Small intestine (tissue), 7 donors: ENCODE data around the gene MARK3. TPM values are rescaled to one million over a fixed set of nuclear protein-coding genes. Genes with fewer than 3 reads are reported as not detected.

ENCODE experiments used
- DNase-seq, 2 donors: peaks; one replicate each; pipeline versions ENCODE4 v3.0.0 to v3.0.0-alpha.2; 2013
- FAIRE-seq: peaks from 2 replicates; lab custom pipeline; 2012; peaks lifted over from hg19 to GRCh38; lab: Jason Lieb, UNC
- H3K27ac ChIP-seq, 3 donors: one replicate each; pipeline ENCODE4 v1.5.1; 2013; ENCODE audit warnings: low read length in 2 of 3, mild to moderate bottlenecking in 2 of 3, control low read depth in 1 of 3, inconsistent platforms in 1 of 3, low read depth in 1 of 3, moderate library complexity in 1 of 3
- H3K27me3 ChIP-seq, 3 donors: one replicate each; pipeline ENCODE4 v1.6.1; 2013; ENCODE audit warnings: low read length in 3 of 3, inconsistent platforms in 1 of 3; ENCODE audit not compliant: control insufficient read depth in 3 of 3, insufficient read depth in 3 of 3
- H3K36me3 ChIP-seq, 3 donors: one replicate each; pipeline ENCODE4 v1.6.1; 2013; ENCODE audit warnings: low read length in 3 of 3, inconsistent platforms in 1 of 3, low read depth in 1 of 3, mild to moderate bottlenecking in 1 of 3, moderate library complexity in 1 of 3; ENCODE audit not compliant: control insufficient read depth in 3 of 3, insufficient read depth in 2 of 3
- H3K4me1 ChIP-seq, 3 donors: one replicate each; pipeline ENCODE4 v1.6.1; 2013; ENCODE audit warnings: low read length in 2 of 3, inconsistent platforms in 1 of 3, low read depth in 1 of 3, mild to moderate bottlenecking in 1 of 3, moderate library complexity in 1 of 3; ENCODE audit not compliant: control insufficient read depth in 3 of 3, insufficient read depth in 2 of 3
- H3K4me3 ChIP-seq, 3 donors: one replicate each; pipeline ENCODE4 v1.5.1; 2013; ENCODE audit warnings: low read length in 3 of 3, control low read depth in 1 of 3, inconsistent platforms in 1 of 3, low read depth in 1 of 3, mild to moderate bottlenecking in 1 of 3, moderate library complexity in 1 of 3
- H3K9me3 ChIP-seq, 2 donors: one replicate each; pipeline ENCODE4 v1.6.1; 2013; ENCODE audit warnings: low read depth in 1 of 2, low read length in 1 of 2; ENCODE audit not compliant: control insufficient read depth in 2 of 2, insufficient read depth in 1 of 2
- WGBS, 3 donors: extraction: QIAGEN DNeasy Blood & Tissue Kit; methylation state at CpG; one replicate each; pipeline ENCODE4 v1.1.7; 2013; 5-methylcytosine and 5-hydroxymethylcytosine counted together
- polyA plus RNA-seq, 4 donors: library from polyadenylated mRNA; stranded (reverse) in 3 of 4; unstranded in 1 of 4; fragments of 200-250 nt in 3 of 4; fragments of 120-200 nt in 1 of 4; gene quantifications; one replicate each; pipeline versions ENCODE4 v1.2.1 to v1.2.3, GENCODE V29; 2013
- donor health status: healthy with polysubstance abuse.
- donor health status: control.
- donor health status: control.
- donor health status: Bipolar disorder and iron deficiency.
- donor health status: healthy.

Gene MARK3
- polyA plus RNA-seq, 4 donors, result 37.7 to 67.8 (median 60.6) TPM

GRCh38 chr14:103442288-103442687 is 57.1 kb downstream of the MARK3 start:
- Histone ChIP-seq H3K36me3 (peaks cover 0 to 17% (median 5%) of the 10 kb centered on the region in 3 donors), H3K4me3 (no peak overlapping the region), H3K27me3 (no peaks in the 10 kb centered on the region), H3K27ac (no peak overlapping the region), H3K4me1 (no peaks in the 10 kb centered on the region), H3K9me3 (no peaks in the 10 kb centered on the region)
- FAIRE-seq (no peak), DNase-seq (no peak)
- 92 to 99% (median 96%) methylated on average over 6 of the region's 6 CpGs for WGBS, 3 donors

DNA sequence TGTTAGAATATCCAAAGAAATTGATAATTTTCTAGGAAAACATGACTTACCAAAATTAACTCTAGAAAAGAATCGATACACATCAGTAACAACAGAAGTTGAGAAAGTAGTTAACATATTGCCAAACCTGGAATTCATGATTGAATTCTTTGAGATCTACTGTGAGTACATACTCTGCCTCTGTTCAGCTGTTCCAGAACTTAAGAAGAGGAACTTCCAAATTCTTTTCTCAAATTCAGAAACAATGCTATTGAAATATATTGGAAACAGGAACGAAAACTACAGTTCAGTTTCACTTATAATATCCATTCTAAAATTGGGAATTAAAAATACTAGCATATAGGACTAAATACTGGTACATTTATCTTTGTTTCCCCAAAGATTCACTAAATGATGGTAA is 57.9 kb downstream of the MARK3 start:
- FAIRE-seq (no peak), DNase-seq (no peak)
- H3K9me3 ChIP-seq, result no peaks in the 10 kb centered on the region
- H3K4me3 ChIP-seq, result no peak overlapping the region
- H3K27me3 ChIP-seq, result no peaks in the 10 kb centered on the region
- no peaks in the 10 kb centered on the region for H3K4me1 ChIP-seq
- H3K36me3 ChIP-seq, result peaks cover 0 to 20% (median 5%) of the 10 kb centered on the region in 3 donors
- 86 to 95% (median 91%) methylated on average over 2 of the region's 2 CpGs for WGBS, 3 donors
- no peak overlapping the region for H3K27ac ChIP-seq

GRCh38 chr14:103444837-103445524 is 59.8 kb downstream of the MARK3 start:
- no peak for FAIRE-seq
- no peak overlapping the region for H3K27ac ChIP-seq
- no peak overlapping the region for H3K4me3 ChIP-seq
- peak; percentile 11 to 32 for DNase-seq
- H3K9me3 ChIP-seq, result no peaks in the 10 kb centered on the region
- WGBS, 3 donors, result 47 to 56% (median 54%) methylated on average over 4 of the region's 4 CpGs
- no peaks in the 10 kb centered on the region for H3K27me3 ChIP-seq
- H3K4me1 ChIP-seq, result no peaks in the 10 kb centered on the region
- H3K36me3 ChIP-seq, result peaks cover 0 to 9% (median 5%) of the 10 kb centered on the region in 3 donors

DNA sequence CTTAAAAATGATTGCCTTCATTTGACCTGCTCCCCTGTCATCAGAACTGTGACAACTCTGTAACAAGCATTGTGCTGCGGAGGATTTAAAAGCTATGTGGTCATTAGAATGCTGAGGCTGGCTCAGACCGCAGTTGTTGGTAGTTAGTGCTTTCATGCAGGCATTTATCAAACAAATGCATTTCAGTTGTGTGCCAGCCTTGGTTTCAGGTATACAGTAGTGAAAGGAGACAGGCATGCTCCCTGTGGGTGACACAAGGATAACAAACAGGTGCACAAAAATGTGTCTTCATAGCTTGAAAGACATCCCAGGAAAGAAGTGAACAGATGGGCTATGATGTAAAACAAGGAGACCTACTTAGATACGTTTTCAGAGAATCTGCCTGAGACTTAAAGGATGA is 60.6 kb downstream of the MARK3 start:
- H3K4me1 ChIP-seq, result no peaks in the 10 kb centered on the region
- H3K27ac ChIP-seq, result no peak overlapping the region
- FAIRE-seq, result no peak
- no peak for DNase-seq
- H3K27me3 ChIP-seq, result no peaks in the 10 kb centered on the region
- no peak overlapping the region for H3K4me3 ChIP-seq
- WGBS, 3 donors, result 87 to 90% (median 89%) methylated on average over 3 of the region's 3 CpGs
- no peaks in the 10 kb centered on the region for H3K9me3 ChIP-seq
- H3K36me3 ChIP-seq, result peaks cover 0 to 6% (median 3%) of the 10 kb centered on the region in 3 donors

DNA sequence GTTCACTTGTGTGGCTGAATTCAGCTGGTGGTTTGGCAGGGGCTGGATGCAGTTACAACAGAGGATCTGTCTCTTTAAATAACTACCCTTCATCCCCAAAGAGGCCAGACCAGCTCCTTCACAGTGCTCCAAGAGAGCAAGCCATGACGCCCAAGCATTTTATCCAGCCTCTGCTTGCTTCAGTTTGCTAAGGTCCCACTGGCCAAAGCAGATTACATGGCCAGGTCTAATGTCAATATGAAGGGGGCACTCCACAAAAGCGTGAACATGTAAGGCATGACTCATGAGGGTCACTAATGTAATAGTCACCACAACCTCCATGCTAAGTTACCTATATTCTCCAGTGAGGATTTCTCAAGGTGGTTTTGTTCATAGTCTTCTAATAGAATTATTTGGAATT is 62.9 kb downstream of the MARK3 start:
- Histone ChIP-seq H3K9me3 (no peaks in the 10 kb centered on the region), H3K4me1 (no peaks in the 10 kb centered on the region), H3K27ac (no peak overlapping the region), H3K36me3 (peaks cover 3 to 8% (median 4%) of the 10 kb centered on the region in 3 donors), H3K4me3 (no peak overlapping the region), H3K27me3 (no peaks in the 10 kb centered on the region)
- no peak for DNase-seq
- 83 to 90% (median 85%) methylated on average over 2 of the region's 2 CpGs for WGBS, 3 donors
- FAIRE-seq, result no peak

- H3K36me3 ChIP-seq, result peaks cover 3 to 20% (median 5%) of the 10 kb centered on the region in 3 donors
- no peaks in the 10 kb centered on the region for H3K4me1 ChIP-seq
- H3K4me3 ChIP-seq, result no peak overlapping the region
- no peak overlapping the region for H3K27ac ChIP-seq
- DNase-seq, result no peak
- H3K9me3 ChIP-seq, result no peaks in the 10 kb centered on the region
- WGBS, 3 donors, result 89 to 93% (median 91%) methylated on average over 2 of the region's 2 CpGs
- no peaks in the 10 kb centered on the region for H3K27me3 ChIP-seq
- FAIRE-seq, result no peak
These were observed 64.5 kb downstream of the MARK3 start for GRCh38 chr14:103449634-103450161.

- Histone ChIP-seq H3K9me3 (no peaks in the 10 kb centered on the region), H3K27me3 (no peaks in the 10 kb centered on the region), H3K4me1 (no peaks in the 10 kb centered on the region), H3K36me3 (peaks cover 3 to 23% (median 6%) of the 10 kb centered on the region in 3 donors), H3K4me3 (no peak overlapping the region), H3K27ac (no peak overlapping the region)
- 55 to 85% (median 75%) methylated on average over 2 of the region's 2 CpGs for WGBS, 3 donors
- DNase-seq, result no peak
- FAIRE-seq, result no peak
These were observed 65.2 kb downstream of the MARK3 start for GRCh38 chr14:103450416-103450815.

DNA sequence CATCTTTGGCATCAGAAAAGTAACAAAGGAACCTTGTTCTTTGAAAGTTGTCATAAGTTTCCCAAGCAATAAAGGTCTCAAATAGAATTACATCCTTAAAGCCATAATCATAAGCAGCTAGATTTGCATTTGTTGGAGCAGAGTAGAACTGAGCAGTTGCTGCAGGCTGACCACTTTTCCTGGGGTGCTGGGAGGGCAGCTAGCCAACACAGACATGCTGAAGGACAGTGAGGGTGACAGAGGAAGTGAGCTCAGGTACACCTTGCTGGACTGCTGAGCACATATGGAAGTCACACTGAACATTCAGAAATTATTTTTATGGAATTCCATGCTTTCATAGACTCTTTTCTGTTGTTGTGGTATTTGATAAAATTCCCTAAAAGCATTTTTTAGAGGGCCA is 66.2 kb downstream of the MARK3 start:
- no peak for FAIRE-seq
- DNase-seq, result no peak
- no peaks in the 10 kb centered on the region for H3K27me3 ChIP-seq
- no peak overlapping the region for H3K4me3 ChIP-seq
- no peak overlapping the region for H3K27ac ChIP-seq
- no peaks in the 10 kb centered on the region for H3K9me3 ChIP-seq
- H3K36me3 ChIP-seq, result peaks cover 3 to 23% (median 6%) of the 10 kb centered on the region in 3 donors
- peaks cover 0 to 4% (median 2%) of the 10 kb centered on the region in 3 donors for H3K4me1 ChIP-seq
